ENCODE data around the gene PDCD1.

DNA sequence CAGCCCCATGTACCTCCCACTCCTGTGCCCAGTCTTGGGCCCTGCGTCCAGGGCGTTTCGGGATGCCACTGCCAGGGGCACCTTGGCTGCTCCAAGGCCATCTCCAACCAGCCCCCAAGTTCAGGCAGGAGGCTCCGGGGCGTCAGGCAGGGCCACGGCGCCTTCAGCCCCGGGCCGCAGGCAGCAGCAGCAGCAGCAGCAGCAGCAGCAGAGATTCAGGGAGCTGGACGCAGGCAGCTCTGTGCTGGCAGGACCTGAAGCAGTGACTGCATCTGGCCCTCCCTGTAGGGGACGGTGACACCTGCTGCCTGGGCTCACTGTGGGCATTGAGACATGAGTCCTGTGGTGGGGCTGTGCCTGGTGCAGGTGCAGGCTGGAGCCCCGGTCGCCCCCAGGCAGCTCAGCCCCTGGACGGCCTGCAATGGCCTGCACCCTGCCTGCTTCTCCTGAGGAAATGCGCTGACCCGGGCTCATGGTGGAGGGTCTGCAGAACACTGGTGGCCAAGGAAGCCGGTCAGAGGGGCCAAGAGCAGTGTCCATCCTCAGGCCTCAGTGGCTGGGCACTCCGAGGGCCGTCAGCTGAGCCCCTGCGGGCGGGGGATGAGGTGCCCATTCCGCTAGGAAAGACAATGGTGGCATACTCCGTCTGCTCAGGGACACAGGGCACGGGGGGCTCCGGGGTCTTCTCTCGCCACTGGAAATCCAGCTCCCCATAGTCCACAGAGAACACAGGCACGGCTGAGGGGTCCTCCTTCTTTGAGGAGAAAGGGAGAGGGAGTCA lies 8.0 kb downstream of the PDCD1 start:
- TF ChIP-seq PRPF4 (IDR thresholded peaks at IDR 0.05; ENCODE audit: low read depth, low read length, poor library complexity, severe bottlenecking): no peak
- TF ChIP-seq, protein P1, sequence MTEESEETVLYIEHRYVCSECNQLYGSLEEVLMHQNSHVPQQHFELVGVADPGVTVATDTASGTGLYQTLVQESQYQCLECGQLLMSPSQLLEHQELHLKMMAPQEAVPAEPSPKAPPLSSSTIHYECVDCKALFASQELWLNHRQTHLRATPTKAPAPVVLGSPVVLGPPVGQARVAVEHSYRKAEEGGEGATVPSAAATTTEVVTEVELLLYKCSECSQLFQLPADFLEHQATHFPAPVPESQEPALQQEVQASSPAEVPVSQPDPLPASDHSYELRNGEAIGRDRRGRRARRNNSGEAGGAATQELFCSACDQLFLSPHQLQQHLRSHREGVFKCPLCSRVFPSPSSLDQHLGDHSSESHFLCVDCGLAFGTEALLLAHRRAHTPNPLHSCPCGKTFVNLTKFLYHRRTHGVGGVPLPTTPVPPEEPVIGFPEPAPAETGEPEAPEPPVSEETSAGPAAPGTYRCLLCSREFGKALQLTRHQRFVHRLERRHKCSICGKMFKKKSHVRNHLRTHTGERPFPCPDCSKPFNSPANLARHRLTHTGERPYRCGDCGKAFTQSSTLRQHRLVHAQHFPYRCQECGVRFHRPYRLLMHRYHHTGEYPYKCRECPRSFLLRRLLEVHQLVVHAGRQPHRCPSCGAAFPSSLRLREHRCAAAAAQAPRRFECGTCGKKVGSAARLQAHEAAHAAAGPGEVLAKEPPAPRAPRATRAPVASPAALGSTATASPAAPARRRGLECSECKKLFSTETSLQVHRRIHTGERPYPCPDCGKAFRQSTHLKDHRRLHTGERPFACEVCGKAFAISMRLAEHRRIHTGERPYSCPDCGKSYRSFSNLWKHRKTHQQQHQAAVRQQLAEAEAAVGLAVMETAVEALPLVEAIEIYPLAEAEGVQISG (CRISPR knock-in tag; IDR thresholded peaks at IDR 0.05): no peak
- TF ChIP-seq POLR2AphosphoS2 (IDR thresholded peaks at IDR 0.05; ENCODE audit: low read depth, low read length): no peak
- TF ChIP-seq, protein P2, sequence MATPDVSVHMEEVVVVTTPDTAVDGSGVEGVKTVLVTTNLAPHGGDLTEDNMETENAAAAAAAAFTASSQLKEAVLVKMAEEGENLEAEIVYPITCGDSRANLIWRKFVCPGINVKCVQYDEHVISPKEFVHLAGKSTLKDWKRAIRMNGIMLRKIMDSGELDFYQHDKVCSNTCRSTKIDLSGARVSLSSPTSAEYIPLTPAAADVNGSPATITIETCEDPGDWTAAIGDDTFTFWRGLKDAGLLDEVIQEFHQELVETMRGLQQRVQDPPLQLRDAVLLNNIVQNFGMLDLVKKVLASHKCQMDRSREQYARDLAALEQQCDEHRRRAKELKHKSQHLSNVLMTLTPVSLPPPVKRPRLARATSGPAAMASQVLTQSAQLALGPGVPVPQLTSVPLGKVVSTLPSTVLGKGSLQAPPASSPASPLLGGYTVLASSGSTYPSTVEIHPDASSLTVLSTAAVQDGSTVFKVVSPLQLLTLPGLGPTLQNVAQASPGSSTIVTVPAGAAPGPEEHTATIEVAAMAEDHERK (CRISPR knock-in tag; IDR thresholded peaks at IDR 0.05; ENCODE audit: low read depth): no peak
- TF ChIP-seq ZNF841 (CRISPR knock-in tag; IDR thresholded peaks at IDR 0.05; ENCODE audit: borderline replicate concordance): no peak
- no peak for TF ChIP-seq YY1 (IDR thresholded peaks at IDR 0.05; ENCODE audit: insufficient read depth, insufficient replicate concordance, low read depth, low read length)
- no peak for TF ChIP-seq ZNF780A (CRISPR knock-in tag; IDR thresholded peaks at IDR 0.05)
- TF ChIP-seq, protein P3, sequence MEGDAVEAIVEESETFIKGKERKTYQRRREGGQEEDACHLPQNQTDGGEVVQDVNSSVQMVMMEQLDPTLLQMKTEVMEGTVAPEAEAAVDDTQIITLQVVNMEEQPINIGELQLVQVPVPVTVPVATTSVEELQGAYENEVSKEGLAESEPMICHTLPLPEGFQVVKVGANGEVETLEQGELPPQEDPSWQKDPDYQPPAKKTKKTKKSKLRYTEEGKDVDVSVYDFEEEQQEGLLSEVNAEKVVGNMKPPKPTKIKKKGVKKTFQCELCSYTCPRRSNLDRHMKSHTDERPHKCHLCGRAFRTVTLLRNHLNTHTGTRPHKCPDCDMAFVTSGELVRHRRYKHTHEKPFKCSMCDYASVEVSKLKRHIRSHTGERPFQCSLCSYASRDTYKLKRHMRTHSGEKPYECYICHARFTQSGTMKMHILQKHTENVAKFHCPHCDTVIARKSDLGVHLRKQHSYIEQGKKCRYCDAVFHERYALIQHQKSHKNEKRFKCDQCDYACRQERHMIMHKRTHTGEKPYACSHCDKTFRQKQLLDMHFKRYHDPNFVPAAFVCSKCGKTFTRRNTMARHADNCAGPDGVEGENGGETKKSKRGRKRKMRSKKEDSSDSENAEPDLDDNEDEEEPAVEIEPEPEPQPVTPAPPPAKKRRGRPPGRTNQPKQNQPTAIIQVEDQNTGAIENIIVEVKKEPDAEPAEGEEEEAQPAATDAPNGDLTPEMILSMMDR (CRISPR knock-in tag; IDR thresholded peaks at IDR 0.05): no peak; the same call in 1 of the 2 replicates
- no peak for TF ChIP-seq ETV6 (CRISPR knock-in tag; conservative IDR thresholded peaks at IDR 0.05)
- no peak for TF ChIP-seq ZNF619 (CRISPR knock-in tag; IDR thresholded peaks at IDR 0.05)
- no peak for TF ChIP-seq TAF1 (CRISPR knock-in tag; IDR thresholded peaks at IDR 0.05)
- TF ChIP-seq ZMYM3 (CRISPR knock-in tag; IDR thresholded peaks at IDR 0.05): no peak
